Activated naive CD8-positive, alpha-beta T cell treated with anti-CD3 and anti-CD28 coated beads, Interleukin-2, amount 50 U/mL, for 24 hours (primary cell): ENCODE results near the gene GRIK2.
"Not testable (repeated sequence)": the region's sequence is repeated elsewhere in the genome, so short reads cannot be mapped to it uniquely, and the experiment has no call there.

Experiments used
- ATAC-seq: fragments of 150-1000 bp; cut with Tn5 transposase; one replicate; pipeline ENCODE4 v1.10.0; 2021
- DNase-seq: peaks from one replicate; pipeline ENCODE4 v3.0.0; 2021
- H3K27ac Mint-ChIP-seq: one replicate; pipeline ENCODE4 v1.8.0; 2021; ENCODE audit warnings: mild to moderate bottlenecking, mixed read lengths
- H3K27me3 Mint-ChIP-seq: one replicate; pipeline ENCODE4 v1.8.0; 2021; ENCODE audit warnings: mixed read lengths
- H3K36me3 Mint-ChIP-seq: one replicate; pipeline ENCODE4 v1.8.0; 2021; ENCODE audit warnings: low read depth, mixed read lengths
- H3K4me1 Mint-ChIP-seq: one replicate; pipeline ENCODE4 v1.8.0; 2021; ENCODE audit warnings: mixed read lengths
- H3K4me3 Mint-ChIP-seq: one replicate; pipeline ENCODE4 v1.8.0; 2021; ENCODE audit warnings: mild to moderate bottlenecking, moderate library complexity, mixed read lengths
- H3K9me3 Mint-ChIP-seq: one replicate; pipeline ENCODE4 v1.8.0; 2021; ENCODE audit warnings: mixed read lengths

The GRIK2 gene

GRCh38 chr6:101638865-101639264, 245.4 kb downstream of the GRIK2 start:
- H3K9me3 Mint-ChIP-seq, H3K27ac Mint-ChIP-seq, H3K4me1 Mint-ChIP-seq, H3K4me3 Mint-ChIP-seq, ATAC-seq, DNase-seq, H3K27me3 Mint-ChIP-seq, H3K36me3 Mint-ChIP-seq: not testable (repeated sequence)

DNA sequence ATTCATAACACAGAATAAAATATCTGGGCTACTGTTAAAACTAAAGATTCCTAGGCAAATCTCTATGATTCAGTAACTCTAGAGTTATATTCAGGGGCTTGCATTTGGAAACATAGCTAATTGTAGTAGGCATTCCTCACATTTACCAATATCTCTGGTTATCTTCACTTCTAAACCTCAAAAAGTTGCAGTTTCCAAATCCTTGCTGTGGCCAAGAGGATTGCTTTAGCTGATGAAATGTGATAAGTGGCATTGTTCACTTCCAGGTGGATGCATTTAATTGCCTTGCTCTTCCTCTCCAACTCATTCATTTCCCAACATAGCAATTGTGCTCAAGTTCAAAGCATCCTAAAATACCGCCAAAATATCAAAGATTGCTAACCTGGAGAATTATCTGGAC, 246.6 kb downstream of the GRIK2 start:
- Mint-ChIP-seq H3K36me3 (no peaks in the 10 kb centered on the region), H3K4me3 (no peak overlapping the region), H3K27ac (no peak overlapping the region), H3K27me3 (no peaks in the 10 kb centered on the region), H3K9me3 (peaks cover 4% of the 10 kb centered on the region), H3K4me1 (no peaks in the 10 kb centered on the region)
- ATAC-seq: no peak
- no peak for DNase-seq

DNA sequence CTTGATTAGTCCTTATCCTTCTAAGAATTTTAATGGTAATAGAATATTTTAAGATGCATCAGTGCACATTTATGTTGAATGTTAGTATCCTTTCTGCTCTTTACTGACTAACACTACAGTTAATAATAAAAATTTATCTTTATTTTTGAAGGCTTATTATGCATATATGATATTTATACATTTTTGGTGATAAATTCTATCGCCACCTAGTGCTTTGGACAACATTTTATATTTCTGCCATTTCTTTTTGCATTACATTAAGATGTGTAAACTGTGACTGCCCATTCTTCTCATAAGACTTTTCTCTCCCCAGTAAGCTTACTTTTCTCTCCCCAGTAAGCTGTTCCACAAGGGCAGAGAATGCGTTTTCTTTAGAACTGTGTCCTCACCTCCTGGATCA, 252.3 kb downstream of the GRIK2 start:
- no peak for DNase-seq
- H3K4me3 Mint-ChIP-seq: no peak overlapping the region
- ATAC-seq: no peak
- no peak overlapping the region for H3K27ac Mint-ChIP-seq
- H3K36me3 Mint-ChIP-seq: no peaks in the 10 kb centered on the region
- H3K27me3 Mint-ChIP-seq: no peaks in the 10 kb centered on the region
- peaks cover 3% of the 10 kb centered on the region for H3K9me3 Mint-ChIP-seq
- H3K4me1 Mint-ChIP-seq: no peaks in the 10 kb centered on the region

DNA sequence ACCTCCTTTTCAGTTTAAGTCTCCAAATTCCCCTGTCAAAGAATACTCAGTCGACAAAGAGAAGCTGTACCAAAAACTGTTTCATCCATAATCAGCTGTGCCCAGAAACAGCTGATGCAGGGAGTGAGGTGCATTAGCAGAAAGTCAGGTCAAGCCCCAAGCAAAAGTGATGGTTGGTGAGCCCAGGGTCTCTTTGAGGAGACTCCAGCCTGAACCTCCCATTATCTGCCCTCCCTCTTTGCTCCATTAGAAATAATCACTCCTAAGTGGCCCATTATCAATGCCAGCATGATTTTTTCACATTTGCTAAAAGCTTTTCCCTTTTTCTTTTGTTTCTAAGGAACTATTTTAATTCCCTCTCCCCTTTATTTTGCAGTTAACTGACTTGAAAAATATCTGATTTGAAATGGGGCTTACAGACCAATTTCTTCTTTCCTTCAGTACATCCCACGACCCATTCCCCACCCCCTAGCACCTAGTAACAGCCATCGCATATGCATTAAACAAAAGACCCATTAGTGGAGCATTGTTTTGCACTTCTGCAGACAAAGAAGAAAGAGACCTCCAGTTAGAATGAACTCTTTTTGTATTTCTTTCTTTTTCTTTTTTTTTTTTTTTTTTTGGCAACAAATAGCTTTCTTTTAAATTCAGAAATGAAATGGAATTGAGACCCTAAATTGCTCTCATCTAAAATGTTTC, 257.0 kb downstream of the GRIK2 start:
- peaks cover 13% of the 10 kb centered on the region for H3K9me3 Mint-ChIP-seq
- H3K4me1 Mint-ChIP-seq: no peaks in the 10 kb centered on the region
- no peaks in the 10 kb centered on the region for H3K36me3 Mint-ChIP-seq
- no peaks in the 10 kb centered on the region for H3K27me3 Mint-ChIP-seq
- H3K27ac Mint-ChIP-seq: no peak overlapping the region
- no peak for ATAC-seq
- no peak overlapping the region for H3K4me3 Mint-ChIP-seq
- DNase-seq: no peak

DNA sequence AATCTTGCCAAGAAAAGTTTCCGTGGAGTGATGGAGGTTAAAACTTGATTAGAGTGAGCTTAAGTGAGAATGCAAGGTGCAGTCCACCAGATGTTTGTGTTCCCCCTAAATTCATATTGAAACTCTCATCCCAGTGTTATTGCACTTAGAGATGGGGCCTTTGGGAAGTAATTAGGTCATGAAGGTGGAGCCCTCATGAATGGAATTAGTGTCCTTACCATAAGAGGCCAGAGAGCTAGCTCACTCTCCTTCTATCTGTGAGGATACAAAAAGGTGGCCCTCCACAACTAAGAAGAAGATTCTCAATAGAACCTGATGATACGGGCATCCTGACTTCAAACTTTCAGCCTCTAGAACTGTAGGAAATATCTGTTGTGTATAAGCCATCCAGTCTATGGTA, 258.6 kb downstream of the GRIK2 start:
- peaks cover 13% of the 10 kb centered on the region for H3K9me3 Mint-ChIP-seq
- no peak overlapping the region for H3K27ac Mint-ChIP-seq
- H3K4me1 Mint-ChIP-seq: no peaks in the 10 kb centered on the region
- no peaks in the 10 kb centered on the region for H3K27me3 Mint-ChIP-seq
- ATAC-seq (no peak), DNase-seq (no peak)
- no peak overlapping the region for H3K4me3 Mint-ChIP-seq
- H3K36me3 Mint-ChIP-seq: no peaks in the 10 kb centered on the region

- Mint-ChIP-seq H3K27ac (no peak overlapping the region), H3K4me3 (no peak overlapping the region), H3K4me1 (no peaks in the 10 kb centered on the region), H3K36me3 (no peaks in the 10 kb centered on the region), H3K27me3 (no peaks in the 10 kb centered on the region), H3K9me3 (peaks cover 21% of the 10 kb centered on the region)
- no peak for DNase-seq
- ATAC-seq: no peak
Measured at GRCh38 chr6:101655109-101655508, 261.6 kb downstream of the GRIK2 start.

GRCh38 chr6:101662111-101662897, 268.8 kb downstream of the GRIK2 start:
- no peak overlapping the region for H3K27ac Mint-ChIP-seq
- no peaks in the 10 kb centered on the region for H3K4me1 Mint-ChIP-seq
- no peaks in the 10 kb centered on the region for H3K36me3 Mint-ChIP-seq
- DNase-seq (no peak), ATAC-seq (no peak)
- no peaks in the 10 kb centered on the region for H3K27me3 Mint-ChIP-seq
- H3K9me3 Mint-ChIP-seq: peaks cover 8% of the 10 kb centered on the region
- H3K4me3 Mint-ChIP-seq: no peak overlapping the region

DNA sequence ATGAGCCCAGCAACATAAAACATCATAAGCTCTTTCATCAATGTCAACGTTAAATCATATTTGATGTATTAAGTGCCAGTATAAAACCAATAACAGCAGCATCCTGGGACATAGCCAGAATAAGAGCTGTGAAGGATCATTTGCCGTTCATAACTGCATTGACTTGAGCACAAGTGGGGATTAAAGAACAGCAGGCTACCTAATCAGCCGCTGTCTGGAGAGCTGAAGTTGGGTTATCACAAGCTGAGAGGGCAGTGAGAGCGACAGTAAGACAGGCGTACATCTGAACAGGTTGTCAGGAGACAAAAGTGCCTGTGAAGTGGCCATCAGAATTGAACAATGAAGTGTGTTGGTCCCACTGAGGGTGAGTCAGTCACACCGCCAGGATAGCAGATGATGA, 269.6 kb downstream of the GRIK2 start:
- ATAC-seq: no peak
- no peak for DNase-seq
- H3K4me3 Mint-ChIP-seq: no peak overlapping the region
- no peak overlapping the region for H3K27ac Mint-ChIP-seq
- no peaks in the 10 kb centered on the region for H3K27me3 Mint-ChIP-seq
- peaks cover 7% of the 10 kb centered on the region for H3K9me3 Mint-ChIP-seq
- no peaks in the 10 kb centered on the region for H3K4me1 Mint-ChIP-seq
- H3K36me3 Mint-ChIP-seq: no peaks in the 10 kb centered on the region

GRCh38 chr6:101666256-101666655, 272.7 kb downstream of the GRIK2 start:
- Mint-ChIP-seq H3K27me3 (no peaks in the 10 kb centered on the region), H3K36me3 (no peaks in the 10 kb centered on the region), H3K4me1 (no peaks in the 10 kb centered on the region), H3K27ac (no peak overlapping the region), H3K9me3 (peaks cover under 1% of the 10 kb centered on the region), H3K4me3 (no peak overlapping the region)
- no peak for ATAC-seq
- no peak for DNase-seq

DNA sequence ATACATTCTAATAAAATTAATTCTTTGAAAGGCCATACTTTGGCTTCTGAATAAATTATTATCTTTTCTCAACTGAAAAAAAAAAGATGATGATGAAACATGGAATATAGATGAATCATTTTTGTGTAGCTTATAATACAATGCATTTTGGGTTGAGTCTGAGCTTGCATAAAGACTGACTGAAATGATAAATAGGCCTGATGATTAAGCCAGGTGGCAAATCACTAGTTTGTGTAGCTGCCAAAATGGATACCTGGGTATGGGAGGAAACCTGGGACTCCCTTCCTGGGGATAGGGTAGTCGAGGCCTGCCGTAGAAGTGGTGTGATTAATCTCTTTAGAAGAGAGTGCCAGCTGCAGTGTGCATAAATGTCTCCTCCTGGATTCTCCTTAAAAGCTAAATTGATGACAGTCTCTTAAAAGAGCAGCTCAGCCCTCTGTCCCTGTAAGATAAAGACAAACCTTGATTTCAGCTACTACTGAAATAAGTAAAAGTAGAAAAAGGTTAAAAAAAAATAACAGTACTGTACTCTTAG, 275.1 kb downstream of the GRIK2 start:
- H3K27me3 Mint-ChIP-seq: no peaks in the 10 kb centered on the region
- H3K27ac Mint-ChIP-seq: no peak overlapping the region
- no peaks in the 10 kb centered on the region for H3K36me3 Mint-ChIP-seq
- H3K4me3 Mint-ChIP-seq: no peak overlapping the region
- ATAC-seq (no peak), DNase-seq (no peak)
- H3K9me3 Mint-ChIP-seq: peaks cover 3% of the 10 kb centered on the region
- H3K4me1 Mint-ChIP-seq: no peaks in the 10 kb centered on the region

GRCh38 chr6:101676187-101676586, 282.7 kb downstream of the GRIK2 start:
- DNase-seq (no peak), ATAC-seq (no peak)
- Mint-ChIP-seq H3K27ac (no peak overlapping the region), H3K27me3 (no peaks in the 10 kb centered on the region), H3K9me3 (peaks cover 7% of the 10 kb centered on the region), H3K4me3 (no peak overlapping the region), H3K36me3 (no peaks in the 10 kb centered on the region), H3K4me1 (no peaks in the 10 kb centered on the region)

DNA sequence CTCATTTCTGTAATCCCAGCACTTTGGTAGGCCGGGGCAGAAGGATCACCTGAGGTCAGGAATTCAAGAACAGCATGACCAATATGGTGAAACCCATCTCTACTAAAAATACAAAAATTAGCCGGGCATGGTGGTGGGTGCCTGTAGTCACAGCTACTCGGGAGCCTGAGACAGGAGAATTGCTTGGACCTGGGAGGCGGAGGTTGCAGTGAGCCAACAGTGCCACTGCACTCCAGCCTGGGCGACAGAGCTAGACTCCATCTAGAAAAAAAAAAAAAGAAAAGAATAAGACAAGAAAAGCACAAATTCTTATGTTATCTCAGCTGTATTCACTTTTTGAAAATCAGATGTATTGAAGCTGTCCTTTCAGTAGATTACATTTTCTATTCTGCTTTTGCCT, 289.4 kb downstream of the GRIK2 start:
- Mint-ChIP-seq H3K36me3 (no peaks in the 10 kb centered on the region), H3K27ac (no peak overlapping the region), H3K27me3 (no peaks in the 10 kb centered on the region), H3K9me3 (peaks cover 4% of the 10 kb centered on the region), H3K4me1 (no peaks in the 10 kb centered on the region), H3K4me3 (no peak overlapping the region)
- no peak for ATAC-seq
- DNase-seq: no peak

DNA sequence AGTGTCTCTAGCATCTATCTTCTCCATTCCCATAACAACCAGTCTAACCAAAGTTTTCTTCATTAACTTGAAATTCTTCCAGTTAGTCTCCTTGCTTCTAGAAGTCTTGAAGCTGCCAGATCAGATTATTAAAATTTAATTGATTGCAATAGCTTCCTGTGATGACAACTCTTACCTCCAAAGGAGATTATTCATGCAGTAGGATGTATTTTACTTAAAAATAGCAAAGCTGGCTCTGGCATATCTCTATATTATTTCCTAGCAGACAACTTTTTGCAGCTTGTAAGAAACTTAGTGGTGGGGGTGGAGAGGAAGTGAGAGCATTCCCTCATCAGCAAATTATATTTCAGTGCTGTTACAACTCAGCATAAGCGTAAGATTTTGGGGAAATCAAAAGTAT, 290.4 kb downstream of the GRIK2 start:
- H3K27me3 Mint-ChIP-seq: no peaks in the 10 kb centered on the region
- no peaks in the 10 kb centered on the region for H3K4me1 Mint-ChIP-seq
- ATAC-seq: no peak

GRCh38 chr6:101686653-101687052, 293.1 kb downstream of the GRIK2 start:
- Mint-ChIP-seq H3K27me3 (no peaks in the 10 kb centered on the region), H3K4me3 (no peak overlapping the region), H3K36me3 (no peaks in the 10 kb centered on the region), H3K9me3 (peaks cover 3% of the 10 kb centered on the region), H3K4me1 (no peaks in the 10 kb centered on the region), H3K27ac (no peak overlapping the region)
- ATAC-seq: no peak
- DNase-seq: no peak

More for the DNA sequence above, 290.4 kb downstream of the GRIK2 start:
- Mint-ChIP-seq H3K36me3 (no peaks in the 10 kb centered on the region), H3K4me3 (no peak overlapping the region), H3K27ac (no peak overlapping the region), H3K9me3 (peaks cover 4% of the 10 kb centered on the region)
- DNase-seq: no peak

DNA sequence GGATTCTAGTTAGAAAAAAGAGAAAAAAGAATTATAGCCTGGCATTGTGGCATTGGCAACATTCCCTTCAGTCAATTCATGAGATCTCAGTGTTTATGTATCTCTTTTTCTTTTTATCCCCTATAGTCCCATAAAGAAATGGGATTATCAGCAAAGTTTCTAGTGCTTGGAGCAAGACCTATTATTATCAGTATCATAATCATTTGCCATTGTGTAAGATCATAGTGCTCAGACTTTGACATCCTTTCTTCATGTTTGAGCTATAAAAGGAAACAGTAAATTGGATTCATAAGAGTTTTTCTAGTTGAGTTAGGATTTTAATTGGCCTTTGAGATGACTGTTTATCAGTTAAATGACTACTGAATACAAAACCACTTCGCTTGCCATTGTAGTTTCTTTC, 295.6 kb downstream of the GRIK2 start:
- H3K4me1 Mint-ChIP-seq: no peaks in the 10 kb centered on the region
- no peak overlapping the region for H3K4me3 Mint-ChIP-seq
- peaks cover 3% of the 10 kb centered on the region for H3K9me3 Mint-ChIP-seq
- ATAC-seq (no peak), DNase-seq (no peak)
- H3K27ac Mint-ChIP-seq: no peak overlapping the region
- H3K27me3 Mint-ChIP-seq: no peaks in the 10 kb centered on the region
- no peaks in the 10 kb centered on the region for H3K36me3 Mint-ChIP-seq
